HG03442 (cell line): Measurements from ENCODE around the gene SSTR4.

ENCODE experiments used
- ATAC-seq: cut with Tn5 transposase; IDR thresholded peaks from one replicate; pipeline ENCODE4 v1.9.1; 2021; ENCODE audit warnings: mild to moderate bottlenecking, moderate library complexity; ENCODE audit not compliant: unreplicated experiment

The SSTR4 gene

GRCh38 chr20:23039885-23040508, 4.9 kb downstream of the SSTR4 start:
- ATAC-seq: no peak

- ATAC-seq: no peak
Measured at GRCh38 chr20:23042270-23042669, 7.2 kb downstream of the SSTR4 start.

GRCh38 chr20:23043376-23043775, 8.3 kb downstream of the SSTR4 start:
- ATAC-seq: no peak

GRCh38 chr20:23046431-23046830, 11.3 kb downstream of the SSTR4 start:
- ATAC-seq: no peak

- ATAC-seq: no peak
Measured at GRCh38 chr20:23047001-23047737, 12.1 kb downstream of the SSTR4 start.

GRCh38 chr20:23047738-23048214, 12.7 kb downstream of the SSTR4 start:
- no peak for ATAC-seq

GRCh38 chr20:23048283-23049200, 13.4 kb downstream of the SSTR4 start:
- no peak for ATAC-seq

GRCh38 chr20:23049201-23050075, 14.3 kb downstream of the SSTR4 start, which contains the start of gene THBD:
THBD (minus strand) TSS chr20:23049672; CDS start chr20:23049504, 168 bp downstream.
- ATAC-seq: no peak

GRCh38 chr20:23050076-23050838, 15.1 kb downstream of the SSTR4 start:
- ATAC-seq: no peak

GRCh38 chr20:23050847-23051627, 15.9 kb downstream of the SSTR4 start:
- no peak for ATAC-seq

GRCh38 chr20:23052904-23053303, 17.8 kb downstream of the SSTR4 start:
- ATAC-seq: no peak

GRCh38 chr20:23058240-23058639, 23.1 kb downstream of the SSTR4 start:
- no peak for ATAC-seq

- ATAC-seq: no peak
Measured at GRCh38 chr20:23059001-23059400, 23.9 kb downstream of the SSTR4 start.

GRCh38 chr20:23059846-23060245, 24.7 kb downstream of the SSTR4 start:
- no peak for ATAC-seq

- ATAC-seq: no peak
Measured at GRCh38 chr20:23060629-23061028, 25.5 kb downstream of the SSTR4 start.

GRCh38 chr20:23061262-23061661, 26.1 kb downstream of the SSTR4 start:
- no peak for ATAC-seq

GRCh38 chr20:23061734-23062561, 26.8 kb downstream of the SSTR4 start:
- no peak for ATAC-seq

- ATAC-seq: no peak
Measured at GRCh38 chr20:23062632-23063031, 27.5 kb downstream of the SSTR4 start.
